GM10847 (cell line): ENCODE results near the gene RASSF5.

Source experiments
- POLR2A ChIP-seq: IDR thresholded peaks from 2 replicates; pipeline ENCODE4 v1.6.1; 2011; ENCODE audit not compliant: insufficient read length; ENCODE audit errors: extremely low read depth

Gene RASSF5

GRCh38 chr1:206584683-206585082 lies 77.4 kb downstream of the RASSF5 start:
- TF ChIP-seq POLR2A, result no peak

DNA sequence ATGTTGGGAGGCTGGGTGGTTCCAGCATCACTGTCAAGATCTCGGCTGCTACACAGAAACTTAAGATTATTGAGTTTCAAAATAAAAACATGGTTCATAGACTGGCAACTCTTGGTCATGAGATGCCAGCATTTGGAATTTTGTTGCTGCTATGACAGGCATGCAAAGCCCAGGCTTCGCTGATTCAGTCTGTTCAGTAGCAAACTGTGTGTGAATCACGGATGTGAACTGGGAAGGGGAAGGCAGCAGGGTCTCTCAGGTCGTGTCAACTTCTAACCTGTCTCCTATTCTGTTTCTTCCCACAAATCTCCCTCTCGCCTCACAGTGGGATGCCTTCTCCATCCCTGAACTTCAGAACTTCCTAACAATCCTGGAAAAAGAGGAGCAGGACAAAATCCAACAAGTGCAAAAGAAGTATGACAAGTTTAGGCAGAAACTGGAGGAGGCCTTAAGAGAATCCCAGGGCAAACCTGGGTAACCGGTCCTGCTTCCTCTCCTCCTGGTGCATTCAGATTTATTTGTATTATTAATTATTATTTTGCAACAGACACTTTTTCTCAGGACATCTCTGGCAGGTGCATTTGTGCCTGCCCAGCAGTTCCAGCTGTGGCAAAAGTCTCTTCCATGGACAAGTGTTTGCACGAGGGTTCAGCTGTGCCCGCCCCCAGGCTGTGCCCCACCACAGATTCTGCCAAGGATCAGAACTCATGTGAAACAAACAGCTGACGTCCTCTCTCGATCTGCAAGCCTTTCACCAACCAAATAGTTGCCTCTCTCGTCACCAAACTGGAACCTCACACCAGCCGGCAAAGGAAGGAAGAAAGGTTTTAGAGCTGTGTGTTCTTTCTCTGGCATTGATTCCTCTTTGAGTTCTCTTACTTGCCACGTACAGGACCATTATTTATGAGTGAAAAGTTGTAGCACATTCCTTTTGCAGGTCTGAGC lies 79.4 kb downstream of the RASSF5 start:
- TF ChIP-seq POLR2A, result no peak

- no peak for TF ChIP-seq POLR2A
Measured at GRCh38 chr1:206587904-206588303, 80.6 kb downstream of the RASSF5 start.

DNA sequence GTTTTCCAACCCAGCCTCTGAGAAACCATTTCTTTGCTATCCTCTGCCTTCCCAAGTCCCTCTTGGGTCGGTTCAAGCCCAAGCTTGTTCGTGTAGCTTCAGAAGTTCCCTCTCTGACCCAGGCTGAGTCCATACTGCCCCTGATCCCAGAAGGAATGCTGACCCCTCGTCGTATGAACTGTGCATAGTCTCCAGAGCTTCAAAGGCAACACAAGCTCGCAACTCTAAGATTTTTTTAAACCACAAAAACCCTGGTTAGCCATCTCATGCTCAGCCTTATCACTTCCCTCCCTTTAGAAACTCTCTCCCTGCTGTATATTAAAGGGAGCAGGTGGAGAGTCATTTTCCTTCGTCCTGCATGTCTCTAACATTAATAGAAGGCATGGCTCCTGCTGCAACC lies 81.2 kb downstream of the RASSF5 start:
- TF ChIP-seq POLR2A, result no peak

GRCh38 chr1:206589206-206589605 lies 81.9 kb downstream of the RASSF5 start:
- no peak for TF ChIP-seq POLR2A

DNA sequence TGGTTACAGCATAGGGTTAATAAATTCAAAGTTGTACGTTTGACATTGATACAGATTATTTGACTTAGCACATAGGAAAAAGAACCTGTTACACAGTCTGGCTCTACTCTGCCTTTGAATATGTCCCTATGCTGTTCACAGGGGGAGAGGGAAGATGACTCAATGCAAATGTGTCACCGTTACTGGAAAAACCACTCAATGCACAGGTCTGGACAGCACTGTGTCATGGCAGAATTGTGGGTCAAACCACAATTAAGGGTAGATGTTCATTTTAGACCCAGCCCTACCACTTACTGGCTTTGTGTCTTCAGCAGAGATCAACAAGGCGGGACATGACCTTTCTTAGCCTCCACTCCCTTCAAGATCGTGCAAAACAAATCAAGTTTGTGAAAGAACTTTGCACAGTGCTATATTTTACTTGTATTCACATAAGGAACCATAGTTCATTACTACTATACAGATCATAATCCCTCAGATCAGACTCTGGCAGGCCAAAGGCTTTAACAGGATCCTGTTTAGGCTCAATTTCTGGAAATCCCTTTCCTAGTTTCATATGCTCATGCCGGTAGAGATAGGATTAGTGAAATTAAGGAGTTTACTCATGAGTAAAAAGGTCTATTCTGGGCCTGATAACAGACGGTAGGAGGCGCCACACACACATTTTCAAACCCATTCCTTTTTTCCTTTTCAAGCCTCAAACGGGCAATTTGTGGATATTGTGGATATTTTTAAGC lies 82.9 kb downstream of the RASSF5 start:
- TF ChIP-seq POLR2A, result no peak

GRCh38 chr1:206591226-206591625 lies 83.9 kb downstream of the RASSF5 start:
- no peak for TF ChIP-seq POLR2A

DNA sequence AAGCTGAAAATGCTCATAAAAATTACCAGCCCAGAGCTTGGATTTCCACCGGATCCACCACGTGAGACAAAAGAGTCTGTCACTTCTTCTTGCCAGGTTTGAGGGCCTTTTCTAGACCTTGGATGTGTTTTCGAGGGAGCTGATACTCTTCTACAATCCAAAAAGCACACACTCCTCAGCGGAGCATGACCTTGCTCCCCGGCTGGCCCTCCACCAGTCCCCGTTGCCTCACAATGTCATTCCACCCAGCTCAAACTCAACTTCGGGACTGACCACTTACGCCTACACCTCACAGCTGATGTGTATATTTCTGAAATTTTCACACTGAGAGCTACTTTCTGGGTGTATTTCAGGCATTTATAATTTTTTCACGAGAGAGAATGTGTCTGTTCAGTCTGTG lies 84.4 kb downstream of the RASSF5 start:
- TF ChIP-seq POLR2A, result no peak

GRCh38 chr1:206593351-206593925 lies 86.1 kb downstream of the RASSF5 start:
- no peak for TF ChIP-seq POLR2A

- no peak for TF ChIP-seq POLR2A
Measured at GRCh38 chr1:206595581-206596318, 88.4 kb downstream of the RASSF5 start.

- TF ChIP-seq POLR2A, result no peak
Measured at GRCh38 chr1:206596319-206596666, 89.0 kb downstream of the RASSF5 start.

DNA sequence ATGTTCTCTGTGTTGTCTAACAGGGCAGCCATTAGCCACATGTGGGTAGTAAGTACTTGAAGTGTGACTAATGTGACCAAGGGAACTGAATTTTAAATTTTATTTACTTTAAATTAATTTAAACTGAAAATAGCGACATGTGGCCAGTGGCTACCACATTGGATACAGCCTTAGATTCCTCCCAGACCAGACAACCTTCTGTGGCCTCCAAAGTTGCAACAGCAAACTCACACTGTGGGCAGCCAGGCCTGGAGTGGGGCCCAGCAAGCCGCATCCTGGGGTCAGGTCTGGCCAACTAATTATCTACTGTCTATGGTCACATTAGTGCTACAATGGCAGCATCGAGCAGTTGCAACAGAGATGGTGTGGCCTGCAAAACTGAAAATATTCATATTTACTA lies 93.2 kb downstream of the RASSF5 start:
- no peak for TF ChIP-seq POLR2A

DNA sequence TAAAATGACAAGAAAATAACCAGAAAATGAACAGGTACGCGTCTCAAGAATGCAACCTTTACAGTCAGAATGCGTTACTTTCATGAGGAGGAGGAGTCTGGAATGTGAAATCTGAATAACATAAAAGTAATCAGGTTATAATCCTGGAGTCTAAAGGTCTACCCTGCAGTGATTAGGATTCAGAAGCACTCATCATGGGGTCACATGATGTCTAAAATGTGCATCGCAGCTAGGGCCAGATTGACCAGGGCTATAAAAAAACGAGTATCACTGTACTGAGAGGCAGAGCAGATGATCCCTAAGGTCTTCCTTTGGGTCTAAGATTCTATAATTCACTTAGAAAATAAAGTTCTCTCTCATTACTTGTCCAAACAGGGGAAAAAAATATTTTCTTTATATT lies 97.5 kb downstream of the RASSF5 start:
- no peak for TF ChIP-seq POLR2A

GRCh38 chr1:206606867-206607266 lies 99.5 kb downstream of the RASSF5 start:
- TF ChIP-seq POLR2A, result no peak

- TF ChIP-seq POLR2A, result no peak
Measured at GRCh38 chr1:206608108-206608698, 100.9 kb downstream of the RASSF5 start.
